ENCODE measurements around the gene BANF1.
A peak's percentile ranks its signal among the peaks of the same experiment; 100 is the strongest.

BANF1 gene

GRCh38 chr11:66001942-66002647, at the start of gene BANF1, which contains the start of gene EIF1AD:
BANF1 (plus strand) TSS chr11:66002503; CDS start chr11:66003251, 748 bp downstream.
EIF1AD (minus strand) TSS chr11:66002157; CDS start chr11:66000389, 1,768 bp downstream.
- CTCF ChIA-PET: interaction anchor here (0.7 to 1.8 kb wide), 9 partner anchors 11 to 290 kb away, joined by 3 to 11 read pairs (median 5); partner anchors contain the start of genes FIBP, KAT5 and MUS81
- DNase-seq (ENCODE audit: extremely low spot score): peak; percentile 92
- POLR2A ChIA-PET: interaction anchor here (0.8 to 1.0 kb wide), 2 partner anchors 10 to 142 kb away, joined by 5 to 10 read pairs; partner anchors contain the start of gene CST6
- TF ChIP-seq, protein P1, sequence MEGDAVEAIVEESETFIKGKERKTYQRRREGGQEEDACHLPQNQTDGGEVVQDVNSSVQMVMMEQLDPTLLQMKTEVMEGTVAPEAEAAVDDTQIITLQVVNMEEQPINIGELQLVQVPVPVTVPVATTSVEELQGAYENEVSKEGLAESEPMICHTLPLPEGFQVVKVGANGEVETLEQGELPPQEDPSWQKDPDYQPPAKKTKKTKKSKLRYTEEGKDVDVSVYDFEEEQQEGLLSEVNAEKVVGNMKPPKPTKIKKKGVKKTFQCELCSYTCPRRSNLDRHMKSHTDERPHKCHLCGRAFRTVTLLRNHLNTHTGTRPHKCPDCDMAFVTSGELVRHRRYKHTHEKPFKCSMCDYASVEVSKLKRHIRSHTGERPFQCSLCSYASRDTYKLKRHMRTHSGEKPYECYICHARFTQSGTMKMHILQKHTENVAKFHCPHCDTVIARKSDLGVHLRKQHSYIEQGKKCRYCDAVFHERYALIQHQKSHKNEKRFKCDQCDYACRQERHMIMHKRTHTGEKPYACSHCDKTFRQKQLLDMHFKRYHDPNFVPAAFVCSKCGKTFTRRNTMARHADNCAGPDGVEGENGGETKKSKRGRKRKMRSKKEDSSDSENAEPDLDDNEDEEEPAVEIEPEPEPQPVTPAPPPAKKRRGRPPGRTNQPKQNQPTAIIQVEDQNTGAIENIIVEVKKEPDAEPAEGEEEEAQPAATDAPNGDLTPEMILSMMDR (IDR thresholded peaks at IDR 0.05; ENCODE audit: control extremely low read depth, extremely low read depth, low read depth, missing control alignments): no peak

GRCh38 chr11:65953471-65953870, 48.8 kb upstream of the BANF1 start:
- ChIA-PET CTCF (no interaction called here), POLR2A (no interaction called here)
- TF ChIP-seq, protein P1 (IDR thresholded peaks at IDR 0.05; ENCODE audit: control extremely low read depth, extremely low read depth, low read depth, missing control alignments): no peak
- no peak for DNase-seq (ENCODE audit: extremely low spot score)

DNA sequence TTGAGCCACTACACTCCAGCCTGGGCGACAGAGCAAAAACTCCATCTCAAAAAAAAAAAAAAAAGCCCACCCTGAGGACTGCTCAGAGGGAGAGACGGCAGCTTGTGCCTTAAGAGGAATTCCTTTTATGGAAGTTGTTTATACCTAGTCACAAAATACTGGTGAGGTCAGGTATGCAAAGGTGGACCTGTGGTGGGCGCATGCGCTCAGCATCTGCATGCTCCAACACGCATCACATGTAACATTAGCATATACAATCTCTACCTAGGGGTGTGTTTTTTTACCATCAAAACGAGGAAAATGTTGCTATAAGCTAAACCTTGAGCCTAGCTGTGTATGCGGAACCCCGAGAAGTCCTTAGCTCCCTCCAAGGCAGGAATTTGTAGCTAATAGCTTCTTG, 47.5 kb upstream of the BANF1 start:
- no peak for DNase-seq (ENCODE audit: extremely low spot score)
- CTCF ChIA-PET: interaction anchor here (1.0 to 1.5 kb wide), 3 partner anchors 31 to 70 kb away, joined by 3 to 4 read pairs (median 4); no protein-coding TSS in a partner anchor
- TF ChIP-seq, protein P1 (IDR thresholded peaks at IDR 0.05; ENCODE audit: control extremely low read depth, extremely low read depth, low read depth, missing control alignments): no peak
- POLR2A ChIA-PET: interaction anchor here (0.7 kb wide), 1 partner anchor 1127 kb away, joined by 4 read pairs; no protein-coding TSS in a partner anchor

GRCh38 chr11:65958291-65958690, 44.0 kb upstream of the BANF1 start:
- POLR2A ChIA-PET: no interaction called here
- CTCF ChIA-PET: interaction anchor here (1.1 to 2.9 kb wide), 7 partner anchors 10 to 246 kb away, joined by 3 to 11 read pairs (median 6); partner anchors contain the start of genes KAT5 and MUS81
- DNase-seq (ENCODE audit: extremely low spot score): no peak
- TF ChIP-seq, protein P1 (IDR thresholded peaks at IDR 0.05; ENCODE audit: control extremely low read depth, extremely low read depth, low read depth, missing control alignments): no peak

GRCh38 chr11:65958774-65959420, 43.4 kb upstream of the BANF1 start:
- ChIA-PET POLR2A (no interaction called here), CTCF (interaction anchor here (1.1 to 2.9 kb wide), 7 partner anchors 10 to 247 kb away, joined by 3 to 11 read pairs (median 3); partner anchors contain the start of gene KAT5)
- TF ChIP-seq, protein P1 (IDR thresholded peaks at IDR 0.05; ENCODE audit: control extremely low read depth, extremely low read depth, low read depth, missing control alignments): no peak
- DNase-seq (ENCODE audit: extremely low spot score): no peak

DNA sequence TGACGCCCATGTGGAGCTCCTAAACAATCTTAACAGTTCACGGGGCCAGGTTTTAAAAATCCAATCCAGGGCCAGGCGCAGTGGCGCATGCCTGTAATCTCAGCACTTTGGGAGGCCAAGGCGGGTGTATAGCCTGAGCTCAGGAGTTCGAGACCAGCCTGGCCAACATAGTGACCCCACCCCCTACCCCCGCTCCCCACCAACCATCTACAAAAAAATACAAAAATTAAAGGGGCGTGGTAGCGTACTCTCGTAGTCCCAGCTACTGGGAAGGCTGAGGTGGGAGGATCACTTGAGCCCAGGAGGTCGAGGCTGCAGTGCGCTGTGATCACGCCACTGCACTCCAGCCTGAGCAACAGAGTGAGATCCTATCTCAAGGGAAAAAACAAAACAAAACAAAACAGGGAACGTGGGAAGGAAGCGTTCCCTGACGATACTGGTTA, 41.5 kb upstream of the BANF1 start:
- TF ChIP-seq, protein P1 (IDR thresholded peaks at IDR 0.05; ENCODE audit: control extremely low read depth, extremely low read depth, low read depth, missing control alignments): no peak
- ChIA-PET CTCF (interaction anchor here (0.7 to 2.7 kb wide), 4 partner anchors 24 to 76 kb away, joined by 3 to 13 read pairs (median 5); partner anchors contain the start of gene FIBP), POLR2A (no interaction called here)
- no peak for DNase-seq (ENCODE audit: extremely low spot score)
